Tongue (tissue), 2 donors: ENCODE measurements around the gene RHBDD3. TPM values are rescaled to one million over a fixed set of nuclear protein-coding genes. Genes with fewer than 3 reads are reported as not detected.

Experiments
- DNase-seq: peaks from one replicate; pipeline ENCODE4 v3.0.0-alpha.2; 2015
- total RNA-seq: library from RNA; depleted of rRNA; stranded (reverse); fragments of >200 nt; gene quantifications from one replicate; pipeline ENCODE4 v1.2.3, GENCODE V29; 2014

Gene RHBDD3
- total RNA-seq, 1 donor from 2014 or later: 30.9 TPM

GRCh38 chr22:29269230-29269604, 1.4 kb upstream of the RHBDD3 start:
- DNase-seq: peak; percentile 26

- peak; percentile 85 for DNase-seq
Observed at GRCh38 chr22:29268511-29269229, 889 bp upstream of the RHBDD3 start.

- no peak for DNase-seq
Observed at GRCh38 chr22:29267462-29267857, 321 bp downstream of the RHBDD3 start.

GRCh38 chr22:29266564-29267461, 968 bp downstream of the RHBDD3 start:
- DNase-seq: no peak

GRCh38 chr22:29265929-29266328, 1.9 kb downstream of the RHBDD3 start:
- DNase-seq: no peak

GRCh38 chr22:29265305-29265704, 2.5 kb downstream of the RHBDD3 start:
- DNase-seq: no peak

- DNase-seq: no peak
Observed at GRCh38 chr22:29263791-29264276, 3.9 kb downstream of the RHBDD3 start.

GRCh38 chr22:29260601-29261315, 7.0 kb downstream of the RHBDD3 start:
- no peak for DNase-seq

GRCh38 chr22:29260031-29260560, 7.7 kb downstream of the RHBDD3 start:
- DNase-seq: no peak

- DNase-seq: no peak
Observed at GRCh38 chr22:29259253-29259899, 8.4 kb downstream of the RHBDD3 start.

- no peak for DNase-seq
Observed at GRCh38 chr22:29258407-29259252, 9.2 kb downstream of the RHBDD3 start.

GRCh38 chr22:29257751-29258181, 10.0 kb downstream of the RHBDD3 start:
- DNase-seq: no peak

GRCh38 chr22:29256606-29257325, 11.0 kb downstream of the RHBDD3 start:
- DNase-seq: no peak

GRCh38 chr22:29255064-29255621, 12.6 kb downstream of the RHBDD3 start:
- no peak for DNase-seq

- DNase-seq: no peak
Observed at GRCh38 chr22:29254286-29254660, 13.5 kb downstream of the RHBDD3 start.

- no peak for DNase-seq
Observed at GRCh38 chr22:29253561-29254285, 14.1 kb downstream of the RHBDD3 start.

GRCh38 chr22:29251981-29252911, 15.5 kb downstream of the RHBDD3 start:
- no peak for DNase-seq

GRCh38 chr22:29251265-29251664, 16.5 kb downstream of the RHBDD3 start:
- no peak for DNase-seq
